Amygdala (tissue), 56 donors: Measurements from ENCODE around the gene ANKAR.
"Not testable (repeated sequence)": the region's sequence is repeated elsewhere in the genome, so short reads cannot be mapped to it uniquely, and the experiment has no call there.

Experiments used
- DNase-seq, 56 donors: peaks; one replicate each; lab custom pipeline; 2025; lab: John Stamatoyannopoulos, UW

Gene ANKAR

GRCh38 chr2:189657867-189658266, 16.6 kb upstream of the ANKAR start:
- DNase-seq, result no peak

DNA sequence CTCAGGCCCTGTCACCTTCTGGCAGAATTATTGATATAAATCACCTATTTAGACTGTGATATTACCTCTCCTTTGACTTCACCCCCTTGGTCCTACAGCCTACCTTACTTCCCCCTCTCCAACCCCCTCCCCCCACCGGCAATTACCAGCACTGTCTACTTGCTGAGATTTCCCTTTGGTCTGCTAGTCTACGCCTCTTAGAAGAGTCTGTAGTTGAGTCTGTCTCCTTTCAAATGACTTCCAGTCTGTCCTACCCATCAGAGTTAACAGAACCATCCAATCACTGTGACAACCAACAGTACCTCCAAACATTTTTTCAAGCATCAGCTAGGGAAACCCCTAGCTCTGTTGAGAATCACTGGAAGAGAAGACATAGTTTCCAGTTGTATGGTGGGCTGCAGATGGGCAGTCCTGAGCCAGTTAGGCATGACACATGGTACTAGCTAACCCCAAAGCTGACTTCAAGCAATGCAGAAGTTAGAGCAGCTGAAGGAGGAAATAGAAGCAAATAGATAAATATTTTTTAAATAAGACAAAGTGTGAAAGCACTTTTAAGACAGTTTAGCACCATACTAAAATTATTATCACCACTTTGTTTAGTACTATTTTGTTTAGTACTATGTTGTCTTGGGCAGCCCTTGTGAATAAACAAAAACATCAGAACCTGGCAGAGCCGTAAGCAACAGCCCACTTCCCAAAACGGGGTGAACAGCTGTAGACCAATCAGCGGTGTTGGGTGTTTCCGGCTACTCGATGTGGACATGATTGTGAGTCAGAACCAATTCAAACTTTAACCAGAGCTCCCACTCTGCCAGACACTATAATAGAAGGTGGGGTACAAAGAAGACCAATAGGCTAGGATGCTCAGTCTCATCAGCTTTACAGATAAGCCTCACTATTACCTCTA, 15.9 kb upstream of the ANKAR start:
- DNase-seq, result no peak

DNA sequence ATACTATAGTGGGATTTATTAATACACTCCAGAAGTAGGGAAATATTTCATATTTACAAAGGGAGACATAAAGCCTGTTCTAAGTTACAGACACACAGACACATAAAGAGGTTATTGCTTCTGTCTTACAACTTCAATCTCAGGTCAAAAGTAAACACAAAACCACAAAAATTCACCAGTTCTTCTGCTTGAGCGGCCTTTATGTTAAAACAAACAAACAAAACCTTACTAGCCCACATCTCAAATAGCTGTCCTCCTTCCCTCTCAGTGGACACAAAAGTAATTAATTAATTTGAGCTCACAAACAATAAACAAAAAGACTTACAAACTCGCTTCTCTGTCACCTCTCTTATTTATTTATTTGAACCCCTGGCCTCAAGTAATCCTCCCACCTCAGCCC, 14.7 kb upstream of the ANKAR start:
- DNase-seq, result no peak

- DNase-seq, result no peak
Measured at GRCh38 chr2:189660803-189661147, 13.7 kb upstream of the ANKAR start.

GRCh38 chr2:189661148-189661956, 13.1 kb upstream of the ANKAR start, which contains the start of gene ASNSD1:
TSS of gene ASNSD1 (plus strand) at chr2:189661459. CDS start at chr2:189666133, 4,674 bp downstream.
- DNase-seq, result peak; percentile 77 to 98 (median 93)

DNA sequence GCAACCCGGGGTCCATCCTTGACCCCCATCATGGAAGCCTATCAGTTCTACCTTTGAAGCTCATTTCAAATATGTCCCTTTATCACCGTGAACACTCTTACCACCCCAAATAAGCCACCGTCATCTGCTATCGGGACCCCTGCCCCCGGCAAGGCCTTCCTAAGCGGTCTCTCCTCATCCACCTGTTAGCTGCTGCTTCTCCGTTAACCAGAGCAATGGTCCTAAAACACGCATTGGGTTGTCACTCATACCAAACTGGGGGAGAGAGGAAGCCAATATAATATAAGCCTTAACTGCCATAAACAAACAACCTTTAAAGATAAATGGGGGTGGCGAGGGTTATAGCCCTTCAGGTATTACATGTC, 12.5 kb upstream of the ANKAR start:
- DNase-seq, result peak in 2 of 56 donors; percentile 1 to 6

DNA sequence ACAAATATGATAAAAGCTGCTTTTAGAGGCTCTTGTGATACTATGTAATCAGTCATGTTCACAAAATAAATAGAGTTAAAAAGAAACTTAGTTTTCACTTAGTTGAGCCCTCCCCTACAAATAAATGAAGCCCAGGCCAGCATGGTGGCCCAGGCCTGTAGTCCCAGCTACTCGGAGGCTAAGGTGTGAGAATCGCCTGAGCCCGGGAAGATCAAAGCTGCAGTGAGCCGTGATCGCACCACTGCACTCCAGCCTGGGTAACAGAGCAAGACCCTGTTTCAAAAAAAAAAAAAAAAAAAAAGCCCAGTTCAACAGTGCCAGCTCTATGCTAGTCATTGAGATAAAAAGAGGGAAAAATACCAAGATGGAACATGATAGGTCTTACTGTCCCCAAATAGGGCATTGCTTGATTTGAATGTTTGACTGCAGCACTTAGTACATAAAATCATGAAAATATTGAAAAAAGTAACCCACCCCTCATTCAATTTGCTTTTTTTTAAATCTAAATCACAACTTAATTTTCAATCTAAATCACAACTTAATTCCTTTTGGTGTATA, 11.7 kb upstream of the ANKAR start:
- no peak for DNase-seq

- not testable (repeated sequence) for DNase-seq
Measured at GRCh38 chr2:189663319-189663718, 11.2 kb upstream of the ANKAR start.

- DNase-seq, result no peak
Measured at GRCh38 chr2:189669913-189670312, 4.6 kb upstream of the ANKAR start.

DNA sequence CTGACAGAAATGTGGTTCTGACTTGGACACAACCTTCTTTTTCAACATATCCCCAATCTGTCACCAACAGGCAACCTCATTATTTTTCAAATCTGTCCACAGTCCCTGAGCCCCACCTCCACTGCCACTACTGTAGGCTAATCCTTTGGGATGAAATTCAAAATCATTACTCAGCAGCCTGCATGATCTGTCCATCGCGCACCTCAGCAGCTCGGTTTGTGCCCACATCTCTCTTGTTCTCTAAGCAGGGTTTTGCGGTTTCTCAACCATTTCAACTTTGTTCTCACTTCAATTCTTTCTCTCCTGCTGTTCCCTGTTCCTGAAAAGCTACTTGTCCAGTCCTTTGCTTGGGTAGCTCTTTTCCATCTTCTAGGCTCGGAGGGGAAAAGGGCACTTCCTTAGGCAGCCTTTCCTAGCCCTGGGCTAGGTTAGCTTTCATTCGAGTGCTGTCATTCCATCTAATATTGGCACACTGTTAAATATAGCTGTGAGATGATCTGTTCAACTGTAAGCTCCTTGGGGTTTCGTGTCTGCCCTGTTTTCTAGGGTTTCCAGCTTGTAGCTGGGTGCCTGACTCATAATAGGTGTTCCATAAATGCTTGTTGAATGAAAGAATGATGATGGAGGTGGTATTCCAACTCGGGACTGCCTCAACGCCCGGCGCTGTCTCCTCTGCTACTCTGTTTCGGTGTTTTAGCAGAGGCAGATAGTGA, 653 bp upstream of the ANKAR start:
- DNase-seq, result peak in 1 of 56 donors; percentile 47

GRCh38 chr2:189676471-189676870, 2.0 kb downstream of the ANKAR start:
- DNase-seq, result no peak

GRCh38 chr2:189679226-189679625, 4.8 kb downstream of the ANKAR start:
- DNase-seq, result no peak

- no peak for DNase-seq
Measured at GRCh38 chr2:189681203-189681602, 6.7 kb downstream of the ANKAR start.

DNA sequence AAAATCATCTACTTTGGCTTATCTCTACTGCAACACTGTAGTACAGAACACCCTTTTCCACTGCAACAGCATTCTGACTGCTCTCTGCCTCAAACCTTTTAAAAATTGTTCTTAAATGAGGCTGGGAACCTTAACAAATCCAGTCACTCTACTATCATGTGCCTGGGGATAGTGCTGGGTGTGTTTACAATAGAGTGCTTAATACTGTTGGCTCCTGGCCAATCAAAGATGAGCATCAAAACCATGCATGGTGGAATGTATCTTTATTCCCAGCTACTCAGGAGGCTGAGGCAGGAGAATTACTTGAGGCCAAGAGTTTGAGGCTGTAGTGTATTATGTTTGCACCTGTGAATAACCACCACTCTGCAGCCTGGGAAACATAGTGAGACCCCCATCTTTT, 7.4 kb downstream of the ANKAR start:
- DNase-seq, result no peak

GRCh38 chr2:189683348-189683747, 8.9 kb downstream of the ANKAR start:
- DNase-seq, result no peak

GRCh38 chr2:189684811-189685210, 10.3 kb downstream of the ANKAR start:
- no peak for DNase-seq

- DNase-seq, result no peak
Measured at GRCh38 chr2:189685540-189686229, 11.2 kb downstream of the ANKAR start.

DNA sequence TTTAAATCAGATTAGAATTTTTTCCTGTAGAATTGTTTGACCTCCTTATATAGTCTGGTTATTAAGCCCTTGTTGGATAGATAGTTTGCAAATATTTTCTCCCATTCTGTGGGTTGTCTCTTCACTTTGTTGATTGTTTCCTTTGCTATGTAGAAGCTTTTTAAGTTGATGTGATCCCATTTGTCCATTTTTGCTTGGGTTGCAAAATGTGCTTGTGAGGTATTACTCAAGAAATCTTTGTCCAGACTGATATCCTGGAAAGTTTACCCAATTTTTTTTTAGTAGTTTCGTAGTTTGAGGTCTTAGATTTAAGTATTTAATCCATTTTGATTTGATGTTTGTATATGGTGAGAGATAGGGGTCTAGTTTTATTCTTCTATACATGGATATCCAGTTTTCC, 13.3 kb downstream of the ANKAR start:
- DNase-seq, result not testable (repeated sequence)

GRCh38 chr2:189696223-189696622, 21.8 kb downstream of the ANKAR start:
- no peak for DNase-seq
